AG04449 (cell line): Measurements from ENCODE around the gene SLC12A3.

Source experiments
- CTCF ChIA-PET: fragments of 350-600 bp; formaldehyde crosslinking; extraction: SDS; loops from one replicate; lab custom pipeline; 2021; ENCODE audit warnings: antibody characterized with exemption; lab: Yijun Ruan, JAX
- POLR2A ChIA-PET: fragments of 400-600, 350-600 bp; formaldehyde crosslinking; extraction: SDS; loops from one replicate; lab custom pipeline; 2020; ENCODE audit warnings: antibody characterized with exemption, inconsistent platforms; lab: Yijun Ruan, JAX
- DNase-seq: peaks from one replicate; pipeline ENCODE4 v3.0.0-alpha.2; 2010; ENCODE audit warnings: low read depth, low spot score
- H3K4me3 ChIP-seq: 2 replicates; pipeline ENCODE4 v1.5.1; 2011; ENCODE audit warnings: low read depth, mild to moderate bottlenecking, control low read depth, low read length
- CTCF ChIP-seq: IDR thresholded peaks from one replicate; pipeline ENCODE4 v1.5.1; 2011; ENCODE audit warnings: mild to moderate bottlenecking, moderate library complexity, low read length, control low read depth, inconsistent platforms; ENCODE audit not compliant: insufficient read depth; ENCODE audit errors: missing control alignments

SLC12A3 gene

GRCh38 chr16:56939801-56940200 lies 74.8 kb downstream of the SLC12A3 start:
- DNase-seq = no peak
- ChIA-PET POLR2A (no interaction called here), CTCF (interaction anchor here (1.0 to 1.3 kb wide), 2 partner anchors 12 to 147 kb away, joined by 5 read pairs; no protein-coding TSS in a partner anchor)
- no peak for TF ChIP-seq CTCF
- no peak overlapping the region for H3K4me3 ChIP-seq

- H3K4me3 ChIP-seq = no peak overlapping the region
- ChIA-PET CTCF (interaction anchor here (0.8 to 1.8 kb wide), 7 partner anchors 10 to 147 kb away, joined by 3 to 8 read pairs (median 4); no protein-coding TSS in a partner anchor), POLR2A (interaction anchor here (1.1 to 1.8 kb wide), 2 partner anchors 8 to 9 kb away, joined by 3 to 6 read pairs; partner anchors contain the start of gene HERPUD1)
- DNase-seq = no peak
- no peak for TF ChIP-seq CTCF
Measured at GRCh38 chr16:56941092-56941491, 76.1 kb downstream of the SLC12A3 start.

- no peak for DNase-seq
- POLR2A ChIA-PET = interaction anchor here (1.1 to 1.8 kb wide), 2 partner anchors 9 to 10 kb away, joined by 3 to 6 read pairs; partner anchors contain the start of gene HERPUD1
- CTCF ChIA-PET = interaction anchor here (0.8 to 1.8 kb wide), 6 partner anchors 9 to 148 kb away, joined by 3 to 8 read pairs (median 4); no protein-coding TSS in a partner anchor
- no peak overlapping the region for H3K4me3 ChIP-seq
- TF ChIP-seq CTCF = no peak
Measured at GRCh38 chr16:56941856-56942331, 76.9 kb downstream of the SLC12A3 start.

- POLR2A ChIA-PET = no interaction called here
- TF ChIP-seq CTCF = no peak
Measured at GRCh38 chr16:56943761-56944375, 78.9 kb downstream of the SLC12A3 start.

GRCh38 chr16:56944954-56945839 lies 80.2 kb downstream of the SLC12A3 start:
- ChIA-PET CTCF (interaction anchor here (1.3 to 2.8 kb wide), 3 partner anchors 76 to 151 kb away, joined by 4 to 18 read pairs (median 5); no protein-coding TSS in a partner anchor), POLR2A (interaction anchor here (2.1 to 2.9 kb wide), 2 partner anchors 8 to 12 kb away, joined by 7 read pairs; no protein-coding TSS in a partner anchor)
- no peak overlapping the region for H3K4me3 ChIP-seq
- no peak for DNase-seq
- no peak for TF ChIP-seq CTCF

More at GRCh38 chr16:56943761-56944375, 78.9 kb downstream of the SLC12A3 start:
- no peak overlapping the region for H3K4me3 ChIP-seq
- CTCF ChIA-PET = interaction anchor here (2.8 kb wide), 1 partner anchor 77 kb away, joined by 18 read pairs; no protein-coding TSS in a partner anchor
- DNase-seq = no peak
